ENCODE data around the gene INTS1. TPM values are rescaled to one million over a fixed set of nuclear protein-coding genes. Genes with fewer than 3 reads are reported as not detected.

Gene INTS1
- total and polyA plus RNA-seq, 10 of the 15 experiments (the other 5 are each of a cell fraction or from before 2014, with no cell fraction given) = 0.52 to 89.0 (median 15.1) TPM

DNA sequence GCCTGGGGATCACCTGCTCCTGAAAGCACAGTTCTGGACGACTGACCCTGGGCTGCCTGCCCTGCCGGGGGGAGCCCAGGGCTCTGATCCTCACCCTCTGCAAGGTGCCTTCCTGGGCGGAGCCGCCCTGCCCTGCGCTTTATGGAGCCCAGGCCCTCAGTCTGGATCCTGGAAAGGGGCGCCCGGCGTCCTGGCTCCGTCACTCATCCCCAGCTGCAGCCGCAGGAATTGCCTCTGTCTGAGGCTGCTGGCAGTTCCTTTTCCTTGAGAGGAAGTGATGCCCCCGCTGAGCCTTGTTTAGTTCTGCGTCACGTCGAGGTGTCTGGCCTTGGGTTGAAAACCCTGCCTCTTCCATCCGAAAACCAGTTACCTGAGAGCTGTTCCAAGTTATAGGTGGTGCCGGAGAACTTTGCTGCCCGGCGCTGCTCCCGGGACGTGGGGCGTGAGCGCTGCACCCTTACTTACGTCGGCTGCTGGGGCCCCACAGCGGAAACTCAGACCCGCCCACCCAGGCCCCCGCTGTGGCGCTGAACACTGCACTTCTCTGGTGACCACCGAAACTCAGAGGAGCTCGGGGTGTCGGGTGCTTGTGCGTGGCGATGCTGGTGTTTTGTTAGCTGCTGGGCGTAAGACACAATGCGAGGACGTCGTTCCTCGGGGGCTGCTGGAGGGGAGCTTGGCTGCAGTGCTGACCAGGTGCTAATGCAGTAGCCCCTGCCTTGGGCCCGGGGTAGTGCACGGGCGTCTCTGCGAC, 31.7 kb upstream of the INTS1 start:
- H3K4me2 ChIP-seq (ENCODE audit: control insufficient read depth, insufficient read depth) = no peak overlapping the region
- RAD21 ChIA-PET (ENCODE audit: unreplicated experiment) = interaction anchor here (0.6 to 0.7 kb wide), 2 partner anchors 23 to 718 kb away, joined by 3 read pairs; no protein-coding TSS in a partner anchor
- in situ Hi-C loops (cut with MboI) = no loop called here
- ATAC-seq (no peak), FAIRE-seq (no peak), DNase-seq (ENCODE audit: low read depth, low spot score) (no peak)
- TF ChIP-seq POLR2A (IDR thresholded peaks at IDR 0.05; ENCODE audit: low read depth, low read length) (no peak), SIX5 (IDR thresholded peaks at IDR 0.05; ENCODE audit: low read depth, low read length, severe bottlenecking) (no peak), RBBP5 (conservative IDR thresholded peaks at IDR 0.05) (no peak), SUZ12 (IDR thresholded peaks at IDR 0.05; ENCODE audit: unreplicated experiment) (no peak), EED (IDR thresholded peaks at IDR 0.05; ENCODE audit: low read depth) (no peak), MEF2A (IDR thresholded peaks at IDR 0.05; ENCODE audit: insufficient read depth, low read depth, low read length) (no peak), ASH2L (IDR thresholded peaks at IDR 0.05; ENCODE audit: borderline replicate concordance, low read depth) (no peak), SRF (IDR thresholded peaks at IDR 0.05; ENCODE audit: low read depth in 2 of 2, low read length in 2 of 2) (no peak), NFXL1 (IDR thresholded peaks at IDR 0.05; ENCODE audit: borderline replicate concordance) (no peak), ZNF274 (IDR thresholded peaks at IDR 0.05; ENCODE audit: insufficient read depth, insufficient read length) (no peak), PML (IDR thresholded peaks at IDR 0.05; ENCODE audit: low read length) (no peak), CHD2 (IDR thresholded peaks at IDR 0.05; ENCODE audit: borderline replicate concordance, low read depth, low read length) (no peak), SMAD5 (IDR thresholded peaks at IDR 0.05; ENCODE audit: low read depth) (no peak), STAT3 (IDR thresholded peaks at IDR 0.05; ENCODE audit: low read depth, low read length) (no peak)
- TF ChIP-seq, protein P1, sequence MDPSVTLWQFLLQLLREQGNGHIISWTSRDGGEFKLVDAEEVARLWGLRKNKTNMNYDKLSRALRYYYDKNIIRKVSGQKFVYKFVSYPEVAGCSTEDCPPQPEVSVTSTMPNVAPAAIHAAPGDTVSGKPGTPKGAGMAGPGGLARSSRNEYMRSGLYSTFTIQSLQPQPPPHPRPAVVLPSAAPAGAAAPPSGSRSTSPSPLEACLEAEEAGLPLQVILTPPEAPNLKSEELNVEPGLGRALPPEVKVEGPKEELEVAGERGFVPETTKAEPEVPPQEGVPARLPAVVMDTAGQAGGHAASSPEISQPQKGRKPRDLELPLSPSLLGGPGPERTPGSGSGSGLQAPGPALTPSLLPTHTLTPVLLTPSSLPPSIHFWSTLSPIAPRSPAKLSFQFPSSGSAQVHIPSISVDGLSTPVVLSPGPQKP (IDR thresholded peaks at IDR 0.05; ENCODE audit: low read depth, low read length) = no peak
- TF ChIP-seq, protein P2, sequence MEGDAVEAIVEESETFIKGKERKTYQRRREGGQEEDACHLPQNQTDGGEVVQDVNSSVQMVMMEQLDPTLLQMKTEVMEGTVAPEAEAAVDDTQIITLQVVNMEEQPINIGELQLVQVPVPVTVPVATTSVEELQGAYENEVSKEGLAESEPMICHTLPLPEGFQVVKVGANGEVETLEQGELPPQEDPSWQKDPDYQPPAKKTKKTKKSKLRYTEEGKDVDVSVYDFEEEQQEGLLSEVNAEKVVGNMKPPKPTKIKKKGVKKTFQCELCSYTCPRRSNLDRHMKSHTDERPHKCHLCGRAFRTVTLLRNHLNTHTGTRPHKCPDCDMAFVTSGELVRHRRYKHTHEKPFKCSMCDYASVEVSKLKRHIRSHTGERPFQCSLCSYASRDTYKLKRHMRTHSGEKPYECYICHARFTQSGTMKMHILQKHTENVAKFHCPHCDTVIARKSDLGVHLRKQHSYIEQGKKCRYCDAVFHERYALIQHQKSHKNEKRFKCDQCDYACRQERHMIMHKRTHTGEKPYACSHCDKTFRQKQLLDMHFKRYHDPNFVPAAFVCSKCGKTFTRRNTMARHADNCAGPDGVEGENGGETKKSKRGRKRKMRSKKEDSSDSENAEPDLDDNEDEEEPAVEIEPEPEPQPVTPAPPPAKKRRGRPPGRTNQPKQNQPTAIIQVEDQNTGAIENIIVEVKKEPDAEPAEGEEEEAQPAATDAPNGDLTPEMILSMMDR (IDR thresholded peaks at IDR 0.05 in 2 of 3, conservative IDR thresholded peaks at IDR 0.05 in 1 of 3; ENCODE audit: control insufficient read depth in 2 of 3, extremely low read depth in 1 of 3, insufficient read depth in 1 of 3, low read depth in 3 of 3, low read length in 3 of 3) = no peak
- TF ChIP-seq, protein P3, sequence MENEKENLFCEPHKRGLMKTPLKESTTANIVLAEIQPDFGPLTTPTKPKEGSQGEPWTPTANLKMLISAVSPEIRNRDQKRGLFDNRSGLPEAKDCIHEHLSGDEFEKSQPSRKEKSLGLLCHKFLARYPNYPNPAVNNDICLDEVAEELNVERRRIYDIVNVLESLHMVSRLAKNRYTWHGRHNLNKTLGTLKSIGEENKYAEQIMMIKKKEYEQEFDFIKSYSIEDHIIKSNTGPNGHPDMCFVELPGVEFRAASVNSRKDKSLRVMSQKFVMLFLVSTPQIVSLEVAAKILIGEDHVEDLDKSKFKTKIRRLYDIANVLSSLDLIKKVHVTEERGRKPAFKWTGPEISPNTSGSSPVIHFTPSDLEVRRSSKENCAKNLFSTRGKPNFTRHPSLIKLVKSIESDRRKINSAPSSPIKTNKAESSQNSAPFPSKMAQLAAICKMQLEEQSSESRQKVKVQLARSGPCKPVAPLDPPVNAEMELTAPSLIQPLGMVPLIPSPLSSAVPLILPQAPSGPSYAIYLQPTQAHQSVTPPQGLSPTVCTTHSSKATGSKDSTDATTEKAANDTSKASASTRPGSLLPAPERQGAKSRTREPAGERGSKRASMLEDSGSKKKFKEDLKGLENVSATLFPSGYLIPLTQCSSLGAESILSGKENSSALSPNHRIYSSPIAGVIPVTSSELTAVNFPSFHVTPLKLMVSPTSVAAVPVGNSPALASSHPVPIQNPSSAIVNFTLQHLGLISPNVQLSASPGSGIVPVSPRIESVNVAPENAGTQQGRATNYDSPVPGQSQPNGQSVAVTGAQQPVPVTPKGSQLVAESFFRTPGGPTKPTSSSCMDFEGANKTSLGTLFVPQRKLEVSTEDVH (IDR thresholded peaks at IDR 0.05; ENCODE audit: low read depth, partially characterized antibody) = no peak
- TF ChIP-seq, protein P4, sequence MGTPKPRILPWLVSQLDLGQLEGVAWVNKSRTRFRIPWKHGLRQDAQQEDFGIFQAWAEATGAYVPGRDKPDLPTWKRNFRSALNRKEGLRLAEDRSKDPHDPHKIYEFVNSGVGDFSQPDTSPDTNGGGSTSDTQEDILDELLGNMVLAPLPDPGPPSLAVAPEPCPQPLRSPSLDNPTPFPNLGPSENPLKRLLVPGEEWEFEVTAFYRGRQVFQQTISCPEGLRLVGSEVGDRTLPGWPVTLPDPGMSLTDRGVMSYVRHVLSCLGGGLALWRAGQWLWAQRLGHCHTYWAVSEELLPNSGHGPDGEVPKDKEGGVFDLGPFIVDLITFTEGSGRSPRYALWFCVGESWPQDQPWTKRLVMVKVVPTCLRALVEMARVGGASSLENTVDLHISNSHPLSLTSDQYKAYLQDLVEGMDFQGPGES (IDR thresholded peaks at IDR 0.05) = no peak
- H4K20me1 ChIP-seq (ENCODE audit: control insufficient read depth, insufficient read depth) = peaks cover 7% of the 10 kb centered on the region; the same call in 1 of the 2 replicates
- no TSS peak for BruUV-seq (replicated peaks)
- SMC1A ChIA-PET (ENCODE audit: uncharacterized antibody, unreplicated experiment) = no interaction called here
- 95% methylated on average over 35 of the region's 42 CpGs for WGBS (ENCODE audit: insufficient coverage, insufficient replicate concordance, low lambda C conversion rate, missing lambda C conversion rate)
- peaks cover 13% of the 10 kb centered on the region for H3K4me1 ChIP-seq (ENCODE audit: control insufficient read depth, insufficient read depth, low read length)
- H3K36me3 ChIP-seq (ENCODE audit: control insufficient read depth in 2 of 2, insufficient read depth in 2 of 2, low read length in 1 of 2) = peaks cover 3 to 17% of the 10 kb centered on the region in 2 experiments; a peak in 3 of 4 replicates
- H3K79me2 ChIP-seq (ENCODE audit: control insufficient read depth, insufficient read depth, low read length) = peaks cover 42% of the 10 kb centered on the region
- no peak overlapping the region for H3K27ac ChIP-seq (ENCODE audit: control insufficient read depth, insufficient read depth)
- CTCF ChIA-PET = no interaction called here
- no peak overlapping the region for H3K9ac ChIP-seq (ENCODE audit: control insufficient read depth, insufficient read depth, low read length)
- no peak overlapping the region for H2AFZ ChIP-seq (ENCODE audit: control insufficient read depth, low read depth, low read length)
- intact Hi-C loops (cut with micrococcal nuclease; ENCODE audit: unreplicated experiment) = no loop called here
- POLR2A ChIA-PET = interaction anchor here (1.1 kb wide), 1 partner anchor 33 kb away, joined by 3 read pairs; no protein-coding TSS in a partner anchor
- no peaks in the 10 kb centered on the region for H3K27me3 ChIP-seq (replicated peaks in 1 of 2; ENCODE audit: control insufficient read depth in 2 of 2, insufficient read depth in 2 of 2, low read length in 1 of 2)
- no peaks in the 10 kb centered on the region for H3K9me3 ChIP-seq (replicated peaks; ENCODE audit: control insufficient read depth, insufficient read depth, low read length)
- H3K4me3 ChIP-seq = no peak overlapping the region

Measured in GM12878 (cell line).